Natural killer cell (primary cell): ENCODE results near the gene PER2. TPM values are rescaled to one million over a fixed set of nuclear protein-coding genes. Genes with fewer than 3 reads are reported as not detected.

ENCODE experiments used
- ATAC-seq, 3 donors: fragments of 150-1000 bp in 2 of 3; fragments of 200-7000 bp in 1 of 3; cut with Tn5 transposase; 1 replicate in 1 of 3; 2 replicates in 2 of 3; pipeline ENCODE4 v1.10.0; 2021; ENCODE audit warnings: mild to moderate bottlenecking in 2 of 3, moderate library complexity in 2 of 3
- DNase-seq, 2 donors: peaks; one replicate each; pipeline versions ENCODE4 v3.0.0 to v3.0.0-alpha.2; 2013 to 2021; ENCODE audit warnings: mixed read lengths in 1 of 2
- H3K27ac ChIP-seq: one replicate; pipeline ENCODE4 v1.5.1; 2013; ENCODE audit warnings: mild to moderate bottlenecking, low read length
- H3K27me3 ChIP-seq: one replicate; pipeline ENCODE4 v1.6.1; 2013; ENCODE audit warnings: low read length; ENCODE audit not compliant: control insufficient read depth, insufficient read depth
- H3K36me3 ChIP-seq: one replicate; pipeline ENCODE4 v1.6.1; 2013; ENCODE audit warnings: low read length; ENCODE audit not compliant: control insufficient read depth, insufficient read depth
- H3K4me1 ChIP-seq: one replicate; pipeline ENCODE4 v1.6.1; 2013; ENCODE audit warnings: low read length; ENCODE audit not compliant: control insufficient read depth, insufficient read depth
- H3K4me3 ChIP-seq: one replicate; pipeline ENCODE4 v1.5.1; 2013; ENCODE audit warnings: low read length
- H3K9me3 ChIP-seq: one replicate; pipeline ENCODE4 v1.6.1; 2013; ENCODE audit warnings: low read length; ENCODE audit not compliant: control insufficient read depth, insufficient read depth
- H3K27ac Mint-ChIP-seq, 2 donors: one replicate each; pipeline ENCODE4 v1.8.0; 2022; ENCODE audit warnings: mild to moderate bottlenecking in 2 of 2, mixed read lengths in 2 of 2, moderate library complexity in 1 of 2
- H3K27me3 Mint-ChIP-seq, 2 donors: one replicate each; pipeline ENCODE4 v1.8.0; 2022; ENCODE audit warnings: low read depth in 2 of 2, mixed read lengths in 2 of 2
- H3K36me3 Mint-ChIP-seq: one replicate; pipeline ENCODE4 v1.8.0; 2022; ENCODE audit warnings: mixed read lengths
- H3K4me1 Mint-ChIP-seq, 2 donors: one replicate each; pipeline ENCODE4 v1.8.0; 2022; ENCODE audit warnings: mixed read lengths in 2 of 2
- H3K4me3 Mint-ChIP-seq: one replicate; pipeline ENCODE4 v1.8.0; 2022; ENCODE audit warnings: mild to moderate bottlenecking, moderate library complexity, mixed read lengths
- H3K9me3 Mint-ChIP-seq, 2 donors: one replicate each; pipeline ENCODE4 v1.8.0; 2022; ENCODE audit warnings: mixed read lengths in 2 of 2
- CTCF ChIP-seq: fragments of 200-600 bp; IDR thresholded peaks from one replicate; pipeline ENCODE4 v1.8.0; 2022; ENCODE audit warnings: antibody characterized with exemption
- WGBS: methylation state at CpG from one replicate; pipeline ENCODE4 v1.1.7; 2013; ENCODE audit warnings: missing lambda C conversion rate; ENCODE audit not compliant: insufficient coverage; 5-methylcytosine and 5-hydroxymethylcytosine counted together
- intact Hi-C: fragments of 100-400 bp; cut with micrococcal nuclease; formaldehyde crosslinking; loops from one replicate; pipeline ENCODE4 v1.14.2; 2022
- total RNA-seq, 4 donors: library from RNA; stranded (reverse); fragments of 120-200 nt in 1 of 4; gene quantifications; one replicate each; pipeline versions ENCODE4 v1.2.3 to v1.2.4, GENCODE V29; 2013 to 2022

PER2 gene
- total RNA-seq, 3 donors from 2014 or later (not counting 1 experiment from before 2014, with no cell fraction given), result 26.3 to 32.9 (median 32.6) TPM

- Mint-ChIP-seq H3K9me3 (no peaks in the 10 kb centered on the region), H3K27ac (no peak overlapping the region), H3K36me3 (no peaks in the 10 kb centered on the region), H3K27me3 (peaks cover 0 to 7% of the 10 kb centered on the region in 2 donors), H3K4me3 (peak overlapping the region; percentile 77), H3K4me1 (peaks cover 10% of the 10 kb centered on the region in 2 donors)
- WGBS, result 94% methylated on average over 10 of the region's 10 CpGs
- H3K4me3 ChIP-seq, result no peak overlapping the region
- TF ChIP-seq CTCF, result no peak
- no peaks in the 10 kb centered on the region for H3K36me3 ChIP-seq
- DNase-seq, result no peak
- no peaks in the 10 kb centered on the region for H3K9me3 ChIP-seq
- H3K27ac ChIP-seq, result no peak overlapping the region
- ATAC-seq, result no peak
- intact Hi-C loops, result no loop called here
- H3K4me1 ChIP-seq, result peaks cover 18% of the 10 kb centered on the region
- no peaks in the 10 kb centered on the region for H3K27me3 ChIP-seq
Measured at GRCh38 chr2:238322001-238322411, 33.6 kb upstream of the PER2 start.

- H3K4me3 ChIP-seq, result no peak overlapping the region
- no peak for DNase-seq
Measured at GRCh38 chr2:238321467-238321866, 33.1 kb upstream of the PER2 start.

GRCh38 chr2:238320648-238321281, 32.4 kb upstream of the PER2 start:
- peaks cover 18% of the 10 kb centered on the region for H3K4me1 ChIP-seq

More at GRCh38 chr2:238321467-238321866, 33.1 kb upstream of the PER2 start:
- Histone ChIP-seq H3K4me1 (peaks cover 18% of the 10 kb centered on the region), H3K27ac (no peak overlapping the region), H3K36me3 (no peaks in the 10 kb centered on the region), H3K9me3 (no peaks in the 10 kb centered on the region), H3K27me3 (no peaks in the 10 kb centered on the region)
- Mint-ChIP-seq H3K36me3 (no peaks in the 10 kb centered on the region), H3K4me3 (peak overlapping the region; percentile 77), H3K27ac (no peak overlapping the region), H3K9me3 (no peaks in the 10 kb centered on the region), H3K27me3 (peaks cover 2 to 7% of the 10 kb centered on the region in 2 donors), H3K4me1 (peaks cover 10% of the 10 kb centered on the region in 2 donors)
- intact Hi-C loops, result no loop called here
- no peak for ATAC-seq
- TF ChIP-seq CTCF, result no peak
- WGBS, result 87% methylated on average over 9 of the region's 9 CpGs

More at GRCh38 chr2:238320648-238321281, 32.4 kb upstream of the PER2 start:
- TF ChIP-seq CTCF, result no peak
- peak; percentile 23 to 37 (median 25) for ATAC-seq
- Mint-ChIP-seq H3K9me3 (no peaks in the 10 kb centered on the region), H3K36me3 (no peaks in the 10 kb centered on the region), H3K27ac (peak overlapping the region in 1 of 2 donors; percentile 67), H3K27me3 (peaks cover 8 to 10% of the 10 kb centered on the region in 2 donors), H3K4me3 (peak overlapping the region; percentile 81), H3K4me1 (peaks cover 10% of the 10 kb centered on the region in 2 donors)
- H3K27me3 ChIP-seq, result no peaks in the 10 kb centered on the region
- under 1% methylated on average over 65 of the region's 65 CpGs for WGBS
- peak overlapping the region; percentile 36 for H3K4me3 ChIP-seq
- peak in 1 of 2 donors; percentile 21 for DNase-seq
- intact Hi-C loops, result loop anchor here (1.0 kb wide), 1 partner anchor 31 kb away; no protein-coding TSS in a partner anchor
- H3K9me3 ChIP-seq, result no peaks in the 10 kb centered on the region
- no peak overlapping the region for H3K27ac ChIP-seq
- no peaks in the 10 kb centered on the region for H3K36me3 ChIP-seq
